HepG2 (cell line): ENCODE measurements around the gene MED12L. TPM values are rescaled to one million over a fixed set of nuclear protein-coding genes. Genes with fewer than 3 reads are reported as not detected.

Experiments
- ARID2 ChIP-seq: sonication (generic); formaldehyde crosslinking; IDR thresholded peaks from 2 replicates; pipeline ENCODE4 v1.8.1; 2022; ENCODE audit warnings: mild to moderate bottlenecking, missing genetic modification reagents, borderline replicate concordance
- ATF7-NPFF ChIP-seq: sonication (generic); formaldehyde crosslinking; IDR thresholded peaks from 2 replicates; pipeline ENCODE4 v1.8.1; 2023; ENCODE audit warnings: mild to moderate bottlenecking, low read depth, missing genetic modification reagents, moderate library complexity
- BCL6 ChIP-seq: IDR thresholded peaks from 2 replicates; pipeline ENCODE4 v1.6.1; 2016; ENCODE audit warnings: missing genetic modification reagents, missing compliant biosample characterization
- HCFC1 ChIP-seq: fragments of 150-350 bp; IDR thresholded peaks from 2 replicates; pipeline ENCODE4 v1.6.1; 2014; ENCODE audit warnings: low read depth, low read length
- HDAC1 ChIP-seq: sonication (generic); formaldehyde crosslinking; IDR thresholded peaks from 2 replicates; pipeline ENCODE4 v1.5.1; 2020; ENCODE audit warnings: mild to moderate bottlenecking, missing genetic modification reagents
- HOXD1 ChIP-seq: sonication (generic); formaldehyde crosslinking; IDR thresholded peaks from 2 replicates; pipeline ENCODE4 v1.5.0; 2020; ENCODE audit warnings: missing genetic modification reagents
- IKZF4 ChIP-seq: sonication (generic); formaldehyde crosslinking; IDR thresholded peaks from 2 replicates; pipeline ENCODE4 v1.5.1; 2020; ENCODE audit warnings: borderline replicate concordance, mild to moderate bottlenecking, low read depth, missing genetic modification reagents; ENCODE audit errors: not compliant biosample characterization
- KLF12 ChIP-seq: sonication (generic); formaldehyde crosslinking; IDR thresholded peaks from 2 replicates; pipeline ENCODE4 v1.4.0; 2020; ENCODE audit warnings: missing genetic modification reagents, borderline replicate concordance
- MEIS1 ChIP-seq: sonication (generic); formaldehyde crosslinking; IDR thresholded peaks from 2 replicates; pipeline ENCODE4 v1.9.0; 2021; ENCODE audit warnings: mild to moderate bottlenecking, missing genetic modification reagents, moderate library complexity, borderline replicate concordance
- MZF1 ChIP-seq: sonication (generic); formaldehyde crosslinking; IDR thresholded peaks from 2 replicates; pipeline ENCODE4 v1.8.1; 2023; ENCODE audit warnings: mild to moderate bottlenecking, missing genetic modification reagents, borderline replicate concordance
- SOX5 ChIP-seq: IDR thresholded peaks from 2 replicates; pipeline ENCODE4 v1.6.1; 2016; ENCODE audit warnings: borderline replicate concordance
- ZNF460 ChIP-seq: sonication (generic); formaldehyde crosslinking; IDR thresholded peaks from 2 replicates; pipeline ENCODE4 v1.5.1; 2020; ENCODE audit warnings: missing genetic modification reagents, mild to moderate bottlenecking, borderline replicate concordance
- ZNF83 ChIP-seq: sonication (generic); formaldehyde crosslinking; IDR thresholded peaks from 2 replicates; pipeline ENCODE4 v1.4.0; 2020; ENCODE audit warnings: missing genetic modification reagents, mild to moderate bottlenecking, borderline replicate concordance
- ZSCAN12 ChIP-seq: sonication (generic); formaldehyde crosslinking; IDR thresholded peaks from 2 replicates; pipeline ENCODE4 v1.9.0; 2021; ENCODE audit warnings: mild to moderate bottlenecking, missing genetic modification reagents
- ZSCAN21 ChIP-seq: sonication (generic); formaldehyde crosslinking; IDR thresholded peaks from 2 replicates; pipeline ENCODE4 v1.8.0; 2022; ENCODE audit warnings: mild to moderate bottlenecking, missing genetic modification reagents, moderate library complexity, borderline replicate concordance
- ZSCAN31 ChIP-seq: sonication (generic); formaldehyde crosslinking; IDR thresholded peaks from 2 replicates; pipeline ENCODE4 v1.5.0; 2020; ENCODE audit warnings: low read depth, mild to moderate bottlenecking, missing genetic modification reagents
- polyA plus RNA-seq, 8 experiments: library from polyadenylated mRNA; depleted of rRNA in 3 of 8; stranded (reverse) in 7 of 8; unstranded in 1 of 8; fragments of >200 nt; fragmentation: Illumina TruSeq in 4 of 8; extraction: Trizol in 4 of 8; gene quantifications; 2 replicates each; pipeline versions ENCODE4 v1.2.1 to v1.2.3, GENCODE V29; 2011 to 2016; ENCODE audit warnings: low read depth in 4 of 8, missing spikeins in 1 of 8, mixed read lengths in 1 of 8; ENCODE audit not compliant: insufficient read depth in 1 of 8
- total RNA-seq, 5 experiments: library from RNA; depleted of rRNA; stranded (reverse); fragments of >200 nt; fragmentation: Illumina TruSeq; extraction: Trizol; gene quantifications; 2 replicates each; pipeline ENCODE4 v1.2.3, GENCODE V29; 2016; ENCODE audit warnings: low read depth in 1 of 5
- TF ChIP-seq, protein P1 (sequence below): IDR thresholded peaks from 2 replicates; pipeline ENCODE4 v1.6.1; 2016
- TF ChIP-seq, protein P2 (sequence below): sonication (generic); formaldehyde crosslinking; IDR thresholded peaks from 2 replicates; pipeline ENCODE4 v1.4.0; 2020; ENCODE audit warnings: mild to moderate bottlenecking, missing genetic modification reagents
- TF ChIP-seq, protein P3 (sequence below): sonication (generic); formaldehyde crosslinking; conservative IDR thresholded peaks from 2 replicates; pipeline ENCODE4 v1.4.0; 2020; ENCODE audit warnings: missing genetic modification reagents
- TF ChIP-seq, protein P4 (sequence below): sonication (generic); formaldehyde crosslinking; IDR thresholded peaks from 2 replicates; pipeline ENCODE4 v1.8.1; 2023; ENCODE audit warnings: mild to moderate bottlenecking, missing genetic modification reagents, borderline replicate concordance
- TF ChIP-seq, protein P5 (sequence below): sonication (generic); formaldehyde crosslinking; IDR thresholded peaks from 2 replicates; pipeline ENCODE4 v1.9.0; 2021; ENCODE audit warnings: missing genetic modification reagents, borderline replicate concordance
- TF ChIP-seq, protein P6 (sequence below): sonication (generic); formaldehyde crosslinking; IDR thresholded peaks from 2 replicates; pipeline ENCODE4 v1.4.0; 2020; ENCODE audit warnings: mild to moderate bottlenecking, missing genetic modification reagents, borderline replicate concordance

The MED12L gene
- total and polyA plus RNA-seq, 2 of the 13 experiments (the other 11 are each of a cell fraction or from before 2014, with no cell fraction given) = 0.07 to 0.64 TPM

DNA sequence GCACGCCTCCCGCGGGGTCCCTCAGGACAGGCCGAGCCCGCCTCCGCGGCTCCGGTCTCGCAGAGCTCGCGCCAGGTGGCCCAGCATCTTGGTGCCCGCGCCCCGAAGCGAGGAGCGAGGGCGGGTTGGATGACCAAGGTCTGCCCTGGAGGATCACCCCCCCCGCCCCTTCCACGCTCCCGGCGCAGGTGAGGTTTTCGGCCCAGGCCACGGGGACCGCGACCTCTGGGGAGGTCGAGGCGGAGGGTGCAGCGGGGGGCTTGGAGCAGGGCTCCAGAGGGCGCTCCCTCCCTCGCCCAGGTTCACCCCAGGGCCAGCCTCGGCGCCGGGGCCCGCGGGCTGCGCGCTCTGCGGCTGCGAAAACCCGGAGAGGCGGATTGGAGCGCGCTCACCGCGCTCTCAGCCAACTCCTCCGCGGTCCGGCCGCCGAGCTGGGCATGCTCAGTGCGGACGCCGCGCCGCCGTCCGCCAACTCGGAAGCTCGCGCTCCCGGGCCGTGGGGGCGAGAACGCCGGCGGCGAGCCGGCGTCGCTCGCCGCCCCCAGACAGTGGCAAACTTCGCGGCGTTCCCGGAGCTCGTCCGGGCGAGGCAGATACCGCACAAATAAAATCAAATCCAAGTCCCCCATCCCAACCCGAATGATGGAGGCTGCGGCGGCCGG lies at the start of gene MED12L (continued):
- TF ChIP-seq, protein P1, sequence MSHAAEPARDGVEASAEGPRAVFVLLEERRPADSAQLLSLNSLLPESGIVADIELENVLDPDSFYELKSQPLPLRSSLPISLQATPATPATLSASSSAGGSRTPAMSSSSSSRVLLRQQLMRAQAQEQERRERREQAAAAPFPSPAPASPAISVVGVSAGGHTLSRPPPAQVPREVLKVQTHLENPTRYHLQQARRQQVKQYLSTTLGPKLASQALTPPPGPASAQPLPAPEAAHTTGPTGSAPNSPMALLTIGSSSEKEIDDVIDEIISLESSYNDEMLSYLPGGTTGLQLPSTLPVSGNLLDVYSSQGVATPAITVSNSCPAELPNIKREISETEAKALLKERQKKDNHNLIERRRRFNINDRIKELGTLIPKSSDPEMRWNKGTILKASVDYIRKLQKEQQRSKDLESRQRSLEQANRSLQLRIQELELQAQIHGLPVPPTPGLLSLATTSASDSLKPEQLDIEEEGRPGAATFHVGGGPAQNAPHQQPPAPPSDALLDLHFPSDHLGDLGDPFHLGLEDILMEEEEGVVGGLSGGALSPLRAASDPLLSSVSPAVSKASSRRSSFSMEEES (CRISPR knock-in tag) = no peak
- TF ChIP-seq ZSCAN12 (CRISPR knock-in tag) (no peak), SOX5 (CRISPR knock-in tag) (no peak), HOXD1 (no peak), ARID2 (CRISPR knock-in tag) (no peak), HDAC1 (no peak), BCL6 (no peak), MEIS1 (CRISPR knock-in tag) (peak; percentile 34; the same call in 1 of the 2 replicates), IKZF4 (no peak), ATF7-NPFF (peak; percentile 84; the same call in 1 of the 2 replicates), HCFC1 (no peak), MZF1 (CRISPR knock-in tag) (no peak), ZSCAN21 (CRISPR knock-in tag) (no peak), KLF12 (no peak), ZNF460 (no peak), ZNF83 (CRISPR knock-in tag) (no peak; the same call in 1 of the 2 replicates), ZSCAN31 (CRISPR knock-in tag) (no peak)
- TF ChIP-seq, protein P2, sequence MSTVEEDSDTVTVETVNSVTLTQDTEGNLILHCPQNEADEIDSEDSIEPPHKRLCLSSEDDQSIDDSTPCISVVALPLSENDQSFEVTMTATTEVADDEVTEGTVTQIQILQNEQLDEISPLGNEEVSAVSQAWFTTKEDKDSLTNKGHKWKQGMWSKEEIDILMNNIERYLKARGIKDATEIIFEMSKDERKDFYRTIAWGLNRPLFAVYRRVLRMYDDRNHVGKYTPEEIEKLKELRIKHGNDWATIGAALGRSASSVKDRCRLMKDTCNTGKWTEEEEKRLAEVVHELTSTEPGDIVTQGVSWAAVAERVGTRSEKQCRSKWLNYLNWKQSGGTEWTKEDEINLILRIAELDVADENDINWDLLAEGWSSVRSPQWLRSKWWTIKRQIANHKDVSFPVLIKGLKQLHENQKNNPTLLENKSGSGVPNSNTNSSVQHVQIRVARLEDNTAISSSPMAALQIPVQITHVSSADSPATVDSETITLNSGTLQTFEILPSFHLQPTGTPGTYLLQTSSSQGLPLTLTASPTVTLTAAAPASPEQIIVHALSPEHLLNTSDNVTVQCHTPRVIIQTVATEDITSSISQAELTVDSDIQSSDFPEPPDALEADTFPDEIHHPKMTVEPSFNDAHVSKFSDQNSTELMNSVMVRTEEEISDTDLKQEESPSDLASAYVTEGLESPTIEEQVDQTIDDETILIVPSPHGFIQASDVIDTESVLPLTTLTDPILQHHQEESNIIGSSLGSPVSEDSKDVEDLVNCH (CRISPR knock-in tag) = no peak
- TF ChIP-seq, protein P3, sequence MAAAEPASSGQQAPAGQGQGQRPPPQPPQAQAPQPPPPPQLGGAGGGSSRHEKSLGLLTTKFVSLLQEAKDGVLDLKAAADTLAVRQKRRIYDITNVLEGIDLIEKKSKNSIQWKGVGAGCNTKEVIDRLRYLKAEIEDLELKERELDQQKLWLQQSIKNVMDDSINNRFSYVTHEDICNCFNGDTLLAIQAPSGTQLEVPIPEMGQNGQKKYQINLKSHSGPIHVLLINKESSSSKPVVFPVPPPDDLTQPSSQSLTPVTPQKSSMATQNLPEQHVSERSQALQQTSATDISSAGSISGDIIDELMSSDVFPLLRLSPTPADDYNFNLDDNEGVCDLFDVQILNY = no peak; the same call in 1 of the 2 replicates
- TF ChIP-seq, protein P4, sequence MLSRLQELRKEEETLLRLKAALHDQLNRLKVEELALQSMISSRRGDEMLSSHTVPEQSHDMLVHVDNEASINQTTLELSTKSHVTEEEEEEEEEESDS (CRISPR knock-in tag) = no peak
- TF ChIP-seq, protein P5, sequence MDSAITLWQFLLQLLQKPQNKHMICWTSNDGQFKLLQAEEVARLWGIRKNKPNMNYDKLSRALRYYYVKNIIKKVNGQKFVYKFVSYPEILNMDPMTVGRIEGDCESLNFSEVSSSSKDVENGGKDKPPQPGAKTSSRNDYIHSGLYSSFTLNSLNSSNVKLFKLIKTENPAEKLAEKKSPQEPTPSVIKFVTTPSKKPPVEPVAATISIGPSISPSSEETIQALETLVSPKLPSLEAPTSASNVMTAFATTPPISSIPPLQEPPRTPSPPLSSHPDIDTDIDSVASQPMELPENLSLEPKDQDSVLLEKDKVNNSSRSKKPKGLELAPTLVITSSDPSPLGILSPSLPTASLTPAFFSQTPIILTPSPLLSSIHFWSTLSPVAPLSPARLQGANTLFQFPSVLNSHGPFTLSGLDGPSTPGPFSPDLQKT = no peak
- TF ChIP-seq, protein P6, sequence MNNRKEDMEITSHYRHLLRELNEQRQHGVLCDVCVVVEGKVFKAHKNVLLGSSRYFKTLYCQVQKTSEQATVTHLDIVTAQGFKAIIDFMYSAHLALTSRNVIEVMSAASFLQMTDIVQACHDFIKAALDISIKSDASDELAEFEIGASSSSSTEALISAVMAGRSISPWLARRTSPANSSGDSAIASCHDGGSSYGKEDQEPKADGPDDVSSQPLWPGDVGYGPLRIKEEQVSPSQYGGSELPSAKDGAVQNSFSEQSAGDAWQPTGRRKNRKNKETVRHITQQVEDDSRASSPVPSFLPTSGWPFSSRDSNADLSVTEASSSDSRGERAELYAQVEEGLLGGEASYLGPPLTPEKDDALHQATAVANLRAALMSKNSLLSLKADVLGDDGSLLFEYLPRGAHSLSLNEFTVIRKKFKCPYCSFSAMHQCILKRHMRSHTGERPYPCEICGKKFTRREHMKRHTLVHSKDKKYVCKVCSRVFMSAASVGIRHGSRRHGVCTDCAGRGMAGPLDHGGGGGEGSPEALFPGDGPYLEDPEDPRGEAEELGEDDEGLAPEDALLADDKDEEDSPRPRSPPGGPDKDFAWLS (CRISPR knock-in tag) = no peak
